Fibroblast of lung (primary cell): Measurements from ENCODE around the gene ITGAE. TPM values are rescaled to one million over a fixed set of nuclear protein-coding genes. Genes with fewer than 3 reads are reported as not detected.
A peak's percentile ranks its signal among the peaks of the same experiment; 100 is the strongest.

Source experiments
- DNase-seq, 2 donors: peaks; one replicate each; pipeline versions ENCODE4 v3.0.0 to v3.0.0-alpha.2; 2010; ENCODE audit warnings: low read depth in 2 of 2
- H2AFZ ChIP-seq: 2 replicates; pipeline ENCODE4 v1.5.1; 2012; ENCODE audit warnings: low read length, control low read depth, inconsistent platforms
- H3K27ac ChIP-seq: 2 replicates; pipeline ENCODE4 v1.5.1; 2011; ENCODE audit warnings: low read length, control low read depth; ENCODE audit not compliant: insufficient read depth
- H3K27me3 ChIP-seq: 2 replicates; pipeline ENCODE4 v1.5.1; 2011; ENCODE audit warnings: mild to moderate bottlenecking, low read length; ENCODE audit not compliant: control insufficient read depth, insufficient read depth
- H3K36me3 ChIP-seq: 2 replicates; pipeline ENCODE4 v1.5.1; 2011; ENCODE audit warnings: low read length; ENCODE audit not compliant: control insufficient read depth, insufficient read depth
- H3K4me1 ChIP-seq: 2 replicates; pipeline ENCODE4 v1.5.1; 2011; ENCODE audit warnings: low read length; ENCODE audit not compliant: control insufficient read depth, insufficient read depth; ENCODE audit errors: extremely low read depth
- H3K4me2 ChIP-seq: 2 replicates; pipeline ENCODE4 v1.5.1; 2011; ENCODE audit warnings: low read length, control low read depth; ENCODE audit not compliant: insufficient read depth; ENCODE audit errors: extremely low read depth
- H3K4me3 ChIP-seq, 4 experiments: fragments of 200-600 bp in 1 of 4; sonication (generic) in 1 of 4; replicated peaks in 1 of 4; 2 replicates each; pipeline ENCODE4 v1.5.1; 2011 to 2016; ENCODE audit warnings: low read length in 4 of 4, low read depth in 3 of 4, mild to moderate bottlenecking in 3 of 4, control low read depth in 2 of 4, inconsistent platforms in 1 of 4, mixed read lengths in 1 of 4; ENCODE audit not compliant: insufficient read depth in 1 of 4; ENCODE audit errors: control extremely low read depth in 1 of 4
- H3K79me2 ChIP-seq: 2 replicates; pipeline ENCODE4 v1.5.1; 2012; ENCODE audit warnings: mild to moderate bottlenecking, low read length, inconsistent platforms; ENCODE audit not compliant: control insufficient read depth, insufficient read depth
- H3K9ac ChIP-seq: 2 replicates; pipeline ENCODE4 v1.5.1; 2011; ENCODE audit warnings: mild to moderate bottlenecking, low read length, control low read depth; ENCODE audit not compliant: insufficient read depth
- H3K9me3 ChIP-seq: 2 replicates; pipeline ENCODE4 v1.5.1; 2012; ENCODE audit warnings: low read depth, low read length; ENCODE audit not compliant: control insufficient read depth, insufficient read depth
- H4K20me1 ChIP-seq: 2 replicates; pipeline ENCODE4 v1.5.1; 2011; ENCODE audit warnings: low read length; ENCODE audit not compliant: control insufficient read depth, insufficient read depth; ENCODE audit errors: extremely low read depth
- EZH2 ChIP-seq: IDR thresholded peaks from 2 replicates; pipeline ENCODE4 v1.5.1; 2012; ENCODE audit warnings: low read length, control low read depth, mild to moderate bottlenecking; ENCODE audit errors: missing control alignments
- polyA plus RNA-seq, 2 donors: library from polyadenylated mRNA; depleted of rRNA in 1 of 2; stranded (reverse) in 1 of 2; unstranded in 1 of 2; fragments of >200 nt; gene quantifications; 2 replicates each; pipeline ENCODE4 v1.2.1, GENCODE V29; 2011 to 2012; ENCODE audit warnings: missing spikeins in 1 of 2
- total RNA-seq: library from RNA; depleted of rRNA; stranded (reverse); fragments of >200 nt; gene quantifications from 2 replicates; pipeline ENCODE4 v1.2.1, GENCODE V29; 2014
- TF ChIP-seq, protein P1 (sequence below), 2 donors: IDR thresholded peaks in 1 of 2; conservative IDR thresholded peaks in 1 of 2; 1 replicate in 1 of 2; 2 replicates in 1 of 2; pipeline ENCODE4 v1.5.1; 2011 to 2012; ENCODE audit warnings: low read length in 2 of 2, control low read depth in 1 of 2, inconsistent platforms in 1 of 2, low read depth in 1 of 2, mild to moderate bottlenecking in 1 of 2

The ITGAE gene
- total and polyA plus RNA-seq, 2 donors (not counting 1 experiment from before 2014, with no cell fraction given): 29.7 to 72.5 TPM

DNA sequence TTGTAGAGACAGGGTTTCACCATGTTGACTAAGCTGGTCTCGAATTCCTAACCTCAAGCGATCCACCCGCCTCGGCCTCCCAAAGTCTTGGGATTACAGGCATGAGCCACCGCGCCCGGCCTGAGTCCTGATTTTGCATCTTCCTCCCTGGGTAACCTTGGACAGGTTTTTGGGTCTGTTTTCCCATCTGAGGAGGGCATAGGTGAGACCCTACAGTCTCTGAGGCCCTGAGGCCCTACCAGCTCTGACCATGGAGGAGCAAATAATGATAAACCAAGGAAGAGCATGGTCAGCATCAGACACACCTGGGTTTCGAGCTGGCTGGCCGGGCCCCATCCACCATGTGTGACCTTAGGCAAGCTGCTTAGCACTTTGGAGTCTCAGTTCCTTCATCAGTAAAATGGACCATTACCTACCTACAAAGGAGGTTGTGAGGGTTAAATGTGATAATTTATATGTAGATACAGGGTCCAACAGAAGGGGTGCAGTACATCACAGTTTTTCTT lies 46.2 kb upstream of the ITGAE start:
- Histone ChIP-seq H3K4me2 (no peak overlapping the region), H3K4me1 (no peaks in the 10 kb centered on the region), H2AFZ (no peak overlapping the region), H3K36me3 (peaks cover 3% of the 10 kb centered on the region), H3K27ac (no peak overlapping the region), H3K9me3 (no peaks in the 10 kb centered on the region), H3K9ac (no peak overlapping the region), H3K27me3 (peaks cover 6% of the 10 kb centered on the region), H4K20me1 (no peaks in the 10 kb centered on the region), H3K79me2 (peaks cover 28% of the 10 kb centered on the region), H3K4me3 (no peak overlapping the region)
- no peak for DNase-seq
- TF ChIP-seq, protein P1, sequence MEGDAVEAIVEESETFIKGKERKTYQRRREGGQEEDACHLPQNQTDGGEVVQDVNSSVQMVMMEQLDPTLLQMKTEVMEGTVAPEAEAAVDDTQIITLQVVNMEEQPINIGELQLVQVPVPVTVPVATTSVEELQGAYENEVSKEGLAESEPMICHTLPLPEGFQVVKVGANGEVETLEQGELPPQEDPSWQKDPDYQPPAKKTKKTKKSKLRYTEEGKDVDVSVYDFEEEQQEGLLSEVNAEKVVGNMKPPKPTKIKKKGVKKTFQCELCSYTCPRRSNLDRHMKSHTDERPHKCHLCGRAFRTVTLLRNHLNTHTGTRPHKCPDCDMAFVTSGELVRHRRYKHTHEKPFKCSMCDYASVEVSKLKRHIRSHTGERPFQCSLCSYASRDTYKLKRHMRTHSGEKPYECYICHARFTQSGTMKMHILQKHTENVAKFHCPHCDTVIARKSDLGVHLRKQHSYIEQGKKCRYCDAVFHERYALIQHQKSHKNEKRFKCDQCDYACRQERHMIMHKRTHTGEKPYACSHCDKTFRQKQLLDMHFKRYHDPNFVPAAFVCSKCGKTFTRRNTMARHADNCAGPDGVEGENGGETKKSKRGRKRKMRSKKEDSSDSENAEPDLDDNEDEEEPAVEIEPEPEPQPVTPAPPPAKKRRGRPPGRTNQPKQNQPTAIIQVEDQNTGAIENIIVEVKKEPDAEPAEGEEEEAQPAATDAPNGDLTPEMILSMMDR (conservative IDR thresholded peaks at IDR 0.05 in 1 of 2, IDR thresholded peaks at IDR 0.05 in 1 of 2; ENCODE audit: low read depth in 1 of 2, low read length in 2 of 2): no peak
- TF ChIP-seq EZH2: no peak

DNA sequence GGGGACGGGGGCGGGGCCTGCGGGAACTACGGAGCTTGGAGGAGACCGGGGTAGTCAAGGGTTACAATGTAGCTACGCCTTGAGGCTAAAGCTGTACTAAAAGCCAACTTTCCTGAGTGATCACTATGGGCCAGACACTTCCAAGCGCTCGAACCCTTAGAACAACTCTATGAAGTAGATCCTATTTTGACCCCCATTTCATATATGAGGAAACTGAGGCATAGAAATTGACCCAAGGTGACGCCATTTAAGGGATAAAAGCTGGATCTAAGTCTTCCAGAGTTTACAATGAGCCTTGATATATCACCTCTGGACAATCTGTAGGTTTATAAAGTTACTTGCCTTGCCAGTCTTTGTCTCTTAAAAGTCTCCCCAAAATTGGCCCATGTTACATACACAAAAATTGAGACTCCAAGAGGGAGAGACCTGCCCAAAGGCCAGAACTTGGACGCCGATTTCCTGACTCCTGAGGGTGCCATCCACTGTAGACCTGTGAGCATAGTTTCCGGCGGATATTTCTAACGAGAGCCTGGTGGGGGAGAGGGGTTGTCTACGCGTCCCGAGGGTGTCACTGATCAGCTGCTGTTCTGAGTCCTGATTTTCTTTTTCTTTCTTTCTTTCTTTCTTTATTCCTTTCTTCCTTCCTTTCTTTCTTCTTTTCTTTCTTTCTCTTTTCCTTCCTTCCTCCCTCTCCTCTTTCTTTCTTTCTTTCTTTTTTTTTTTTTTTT lies 45.6 kb upstream of the ITGAE start:
- H3K27ac ChIP-seq: no peak overlapping the region
- peak overlapping the region in 2 of 4 experiments; percentile 21 to 51 for H3K4me3 ChIP-seq
- no peak for TF ChIP-seq EZH2
- TF ChIP-seq, protein P1 (conservative IDR thresholded peaks at IDR 0.05 in 1 of 2, IDR thresholded peaks at IDR 0.05 in 1 of 2; ENCODE audit: low read depth in 1 of 2, low read length in 2 of 2): no peak
- peaks cover 28% of the 10 kb centered on the region for H3K79me2 ChIP-seq
- H3K9ac ChIP-seq: no peak overlapping the region
- peak overlapping the region; percentile 6 for H2AFZ ChIP-seq
- no peaks in the 10 kb centered on the region for H3K4me1 ChIP-seq
- H3K36me3 ChIP-seq: peaks cover 3% of the 10 kb centered on the region
- peak overlapping the region; percentile 28 for H3K4me2 ChIP-seq
- DNase-seq: no peak
- H4K20me1 ChIP-seq: no peaks in the 10 kb centered on the region
- H3K9me3 ChIP-seq: no peaks in the 10 kb centered on the region
- H3K27me3 ChIP-seq: peaks cover 5% of the 10 kb centered on the region

DNA sequence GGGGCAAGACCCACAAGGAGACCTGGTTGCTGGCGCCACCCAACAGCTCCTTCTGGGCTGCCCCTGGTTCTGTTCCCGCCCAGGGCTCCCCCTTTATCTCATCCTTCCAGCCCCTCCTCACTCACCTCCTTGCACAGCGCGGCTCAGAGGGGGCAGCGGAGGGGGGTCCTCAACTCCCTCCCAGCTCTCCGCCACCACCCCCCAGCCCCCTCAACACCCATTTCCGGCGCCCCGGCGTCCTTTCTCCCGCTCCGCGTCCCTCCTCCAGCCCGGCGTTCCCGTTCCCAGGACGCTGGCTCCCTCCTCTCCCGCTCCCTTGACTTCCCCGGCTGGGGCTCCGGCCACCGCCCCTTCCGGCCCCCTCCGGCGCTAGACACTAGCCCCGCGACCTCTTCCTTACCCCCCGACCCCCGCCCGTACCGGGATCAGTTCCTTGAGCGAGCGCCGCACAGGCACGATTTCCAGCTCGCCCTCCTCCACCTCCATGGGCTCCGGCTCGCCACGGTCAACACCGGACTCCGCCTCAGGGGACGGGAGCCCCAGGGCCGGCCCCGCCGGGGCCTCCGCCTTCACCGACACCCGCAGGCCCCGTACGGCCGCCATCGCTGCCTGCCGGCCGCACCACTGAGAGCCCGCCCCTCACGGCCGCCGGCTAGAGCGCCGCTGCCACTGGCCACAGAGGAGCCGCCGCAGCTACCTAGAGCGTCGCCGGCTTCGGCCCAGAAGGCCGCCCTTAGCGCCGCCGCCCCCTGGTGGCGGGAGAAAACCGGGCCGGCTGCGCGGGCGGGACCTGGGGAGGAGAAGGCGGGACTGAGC lies 44.8 kb upstream of the ITGAE start, which contains the start of gene NCBP3:
Gene NCBP3 (minus strand): TSS at position 626 of the 816 bp plus-strand sequence. CDS start 23 bp downstream, at position 603.
- peak within 1 kb of the TSS; percentile 67 to 92 (median 83) for H3K4me3 ChIP-seq
- DNase-seq: peak; percentile 92 to 95
- H3K9ac ChIP-seq: peak within 1 kb of the TSS; percentile 94
- TF ChIP-seq EZH2: no peak
- TF ChIP-seq, protein P1 (conservative IDR thresholded peaks at IDR 0.05 in 1 of 2, IDR thresholded peaks at IDR 0.05 in 1 of 2; ENCODE audit: low read depth in 1 of 2, low read length in 2 of 2): peak; percentile 60 to 74
- peak within 1 kb of the TSS; percentile 80 for H3K27ac ChIP-seq
- peaks cover 3% of the 10 kb centered on the region for H3K36me3 ChIP-seq
- H3K4me2 ChIP-seq: peak within 1 kb of the TSS; percentile 89
- no peaks in the 10 kb centered on the region for H4K20me1 ChIP-seq
- peak within 1 kb of the TSS; percentile 90 for H2AFZ ChIP-seq
- peaks cover 4% of the 10 kb centered on the region for H3K27me3 ChIP-seq
- no peaks in the 10 kb centered on the region for H3K9me3 ChIP-seq
- H3K79me2 ChIP-seq: peaks cover 28% of the 10 kb centered on the region
- no peaks in the 10 kb centered on the region for H3K4me1 ChIP-seq
